Keratinocyte (primary cell): Measurements from ENCODE around the gene ZNF836. TPM values are rescaled to one million over a fixed set of nuclear protein-coding genes. Genes with fewer than 3 reads are reported as not detected.
"Not testable (repeated sequence)": the region's sequence is repeated elsewhere in the genome, so short reads cannot be mapped to it uniquely, and the experiment has no call there.

Source experiments
- DNase-seq: peaks from one replicate; pipeline ENCODE4 v3.0.0-alpha.2; 2011; ENCODE audit warnings: low read depth, missing footprints, low spot score
- FAIRE-seq: peaks from 2 replicates; lab custom pipeline; 2011; peaks lifted over from hg19 to GRCh38; lab: Jason Lieb, UNC
- H2AFZ ChIP-seq: 2 replicates; pipeline ENCODE4 v1.6.0; 2012; ENCODE audit warnings: low read length, control low read depth, inconsistent platforms; ENCODE audit not compliant: control insufficient read depth
- H3K27ac ChIP-seq: 2 replicates; pipeline ENCODE4 v1.5.1; 2011; ENCODE audit warnings: low read length; ENCODE audit not compliant: control insufficient read depth, insufficient read depth
- H3K27me3 ChIP-seq: 3 replicates; pipeline ENCODE4 v1.6.0; 2011; ENCODE audit warnings: low read length; ENCODE audit not compliant: control insufficient read depth, insufficient read depth; ENCODE audit errors: extremely low read depth
- H3K36me3 ChIP-seq, 2 experiments: 2 replicates in 1 of 2; 3 replicates in 1 of 2; pipeline ENCODE4 v1.5.1; 2011; ENCODE audit warnings: low read length in 2 of 2, mild to moderate bottlenecking in 1 of 2; ENCODE audit not compliant: control insufficient read depth in 2 of 2, insufficient read depth in 2 of 2; ENCODE audit errors: extremely low read depth in 1 of 2
- H3K4me1 ChIP-seq: 3 replicates; pipeline ENCODE4 v1.5.1; 2011; ENCODE audit warnings: low read length; ENCODE audit not compliant: control insufficient read depth, insufficient read depth; ENCODE audit errors: extremely low read depth
- H3K4me2 ChIP-seq: 3 replicates; pipeline ENCODE4 v1.6.0; 2011; ENCODE audit warnings: low read depth, low read length; ENCODE audit not compliant: control insufficient read depth, insufficient read depth; ENCODE audit errors: extremely low read depth
- H3K4me3 ChIP-seq, 3 experiments: fragments of 200-600 bp in 1 of 3; sonication (generic) in 1 of 3; 2 replicates in 2 of 3; 3 replicates in 1 of 3; pipeline ENCODE4 v1.5.1; 2011 to 2016; ENCODE audit warnings: low read length in 3 of 3, mild to moderate bottlenecking in 3 of 3, control low read depth in 2 of 3, inconsistent platforms in 1 of 3, low read depth in 1 of 3, mixed read lengths in 1 of 3, mixed run types in 1 of 3, moderate library complexity in 1 of 3; ENCODE audit not compliant: control insufficient read depth in 2 of 3, insufficient read depth in 2 of 3; ENCODE audit errors: extremely low read depth in 1 of 3
- H3K79me2 ChIP-seq: 2 replicates; pipeline ENCODE4 v1.6.0; 2012; ENCODE audit warnings: low read length; ENCODE audit not compliant: control insufficient read depth, insufficient read depth
- H3K9ac ChIP-seq: 3 replicates; pipeline ENCODE4 v1.6.0; 2011; ENCODE audit warnings: low read length; ENCODE audit not compliant: control insufficient read depth, insufficient read depth; ENCODE audit errors: extremely low read depth
- H3K9me1 ChIP-seq: 3 replicates; pipeline ENCODE4 v1.6.0; 2011; ENCODE audit warnings: low read length; ENCODE audit not compliant: control insufficient read depth, insufficient read depth; ENCODE audit errors: extremely low read depth
- H3K9me3 ChIP-seq: 2 replicates; pipeline ENCODE4 v1.5.1; 2012; ENCODE audit warnings: low read depth, low read length; ENCODE audit not compliant: control insufficient read depth
- H4K20me1 ChIP-seq: 3 replicates; pipeline ENCODE4 v1.6.0; 2011; ENCODE audit warnings: low read length; ENCODE audit not compliant: control insufficient read depth, insufficient read depth; ENCODE audit errors: extremely low read depth
- EZH2 ChIP-seq: IDR thresholded peaks from one replicate; pipeline ENCODE4 v1.6.1; 2012; ENCODE audit warnings: inconsistent platforms, mild to moderate bottlenecking, low read length, moderate library complexity
- dilution Hi-C: fragments of 300-500 bp; cut with MboI; formaldehyde crosslinking; loops from one replicate; pipeline ENCODE4 v1.7.0; 2020; ENCODE audit warnings: low sequenced_read_pairs; ENCODE audit not compliant: extremely low pct_ligation_motif_present
- polyA plus RNA-seq, 5 experiments: library from polyadenylated mRNA; depleted of rRNA in 3 of 5; stranded (reverse) in 3 of 5; stranded (forward) in 1 of 5; unstranded in 1 of 5; fragments of >200 nt; gene quantifications; 1 replicate in 1 of 5; 2 replicates in 3 of 5; 3 replicates in 1 of 5; pipeline versions ENCODE4 v1.2.1 to v1.2.3, GENCODE V29; 2011 to 2012; ENCODE audit warnings: missing spikeins in 2 of 5, low read depth in 1 of 5, low replicate concordance in 1 of 5
- TF ChIP-seq, protein P1 (sequence below), 3 experiments: IDR thresholded peaks in 1 of 3; conservative IDR thresholded peaks in 1 of 3; optimal IDR thresholded peaks in 1 of 3; 2 replicates in 2 of 3; 3 replicates in 1 of 3; pipeline versions ENCODE3 to v1.5.1; 2011; ENCODE audit warnings: low read length in 3 of 3, mild to moderate bottlenecking in 3 of 3, moderate library complexity in 2 of 3, control low read depth in 1 of 3, inconsistent platforms in 1 of 3; ENCODE audit not compliant: insufficient read depth in 2 of 3; ENCODE audit errors: extremely low read depth in 1 of 3

ZNF836 gene
- polyA plus RNA-seq, 1 donor (not counting 4 experiments of a cell fraction or from before 2014, with no cell fraction given): 5.0 TPM

DNA sequence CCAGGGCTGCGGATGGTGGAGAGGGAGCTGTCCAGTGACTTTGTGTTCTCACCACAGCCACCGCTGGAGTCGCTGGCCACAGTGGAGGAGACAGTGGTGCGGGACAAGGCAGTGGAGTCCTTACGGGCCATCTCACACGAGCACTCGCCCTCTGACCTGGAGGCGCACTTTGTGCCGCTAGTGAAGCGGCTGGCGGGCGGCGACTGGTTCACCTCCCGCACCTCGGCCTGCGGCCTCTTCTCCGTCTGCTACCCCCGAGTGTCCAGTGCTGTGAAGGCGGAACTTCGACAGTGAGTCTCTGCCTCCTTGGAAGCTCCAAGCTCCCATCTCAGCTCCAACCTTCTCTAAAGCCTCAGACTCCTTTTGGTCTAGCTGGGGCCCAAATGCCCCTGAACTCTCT, 39.8 kb upstream of the ZNF836 start:
- Histone ChIP-seq H3K36me3 (peaks cover 53 to 62% of the 10 kb centered on the region in 2 experiments), H3K9me1 (no peaks in the 10 kb centered on the region), H3K9me3 (no peaks in the 10 kb centered on the region), H3K27me3 (no peaks in the 10 kb centered on the region), H3K4me1 (no peaks in the 10 kb centered on the region), H3K79me2 (peaks cover 33% of the 10 kb centered on the region), H3K4me3 (no peak overlapping the region), H3K4me2 (no peak overlapping the region), H2AFZ (no peak overlapping the region), H3K9ac (no peak overlapping the region), H3K27ac (no peak overlapping the region), H4K20me1 (peaks cover 6% of the 10 kb centered on the region)
- TF ChIP-seq EZH2: no peak
- TF ChIP-seq, protein P1, sequence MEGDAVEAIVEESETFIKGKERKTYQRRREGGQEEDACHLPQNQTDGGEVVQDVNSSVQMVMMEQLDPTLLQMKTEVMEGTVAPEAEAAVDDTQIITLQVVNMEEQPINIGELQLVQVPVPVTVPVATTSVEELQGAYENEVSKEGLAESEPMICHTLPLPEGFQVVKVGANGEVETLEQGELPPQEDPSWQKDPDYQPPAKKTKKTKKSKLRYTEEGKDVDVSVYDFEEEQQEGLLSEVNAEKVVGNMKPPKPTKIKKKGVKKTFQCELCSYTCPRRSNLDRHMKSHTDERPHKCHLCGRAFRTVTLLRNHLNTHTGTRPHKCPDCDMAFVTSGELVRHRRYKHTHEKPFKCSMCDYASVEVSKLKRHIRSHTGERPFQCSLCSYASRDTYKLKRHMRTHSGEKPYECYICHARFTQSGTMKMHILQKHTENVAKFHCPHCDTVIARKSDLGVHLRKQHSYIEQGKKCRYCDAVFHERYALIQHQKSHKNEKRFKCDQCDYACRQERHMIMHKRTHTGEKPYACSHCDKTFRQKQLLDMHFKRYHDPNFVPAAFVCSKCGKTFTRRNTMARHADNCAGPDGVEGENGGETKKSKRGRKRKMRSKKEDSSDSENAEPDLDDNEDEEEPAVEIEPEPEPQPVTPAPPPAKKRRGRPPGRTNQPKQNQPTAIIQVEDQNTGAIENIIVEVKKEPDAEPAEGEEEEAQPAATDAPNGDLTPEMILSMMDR (optimal IDR thresholded peaks at IDR 0.05 in 1 of 3, IDR thresholded peaks at IDR 0.05 in 1 of 3, conservative IDR thresholded peaks at IDR 0.05 in 1 of 3; ENCODE audit: extremely low read depth in 1 of 3, insufficient read depth in 2 of 3, low read length in 3 of 3): no peak
- FAIRE-seq: no peak
- dilution Hi-C loops: no loop called here
- no peak for DNase-seq

DNA sequence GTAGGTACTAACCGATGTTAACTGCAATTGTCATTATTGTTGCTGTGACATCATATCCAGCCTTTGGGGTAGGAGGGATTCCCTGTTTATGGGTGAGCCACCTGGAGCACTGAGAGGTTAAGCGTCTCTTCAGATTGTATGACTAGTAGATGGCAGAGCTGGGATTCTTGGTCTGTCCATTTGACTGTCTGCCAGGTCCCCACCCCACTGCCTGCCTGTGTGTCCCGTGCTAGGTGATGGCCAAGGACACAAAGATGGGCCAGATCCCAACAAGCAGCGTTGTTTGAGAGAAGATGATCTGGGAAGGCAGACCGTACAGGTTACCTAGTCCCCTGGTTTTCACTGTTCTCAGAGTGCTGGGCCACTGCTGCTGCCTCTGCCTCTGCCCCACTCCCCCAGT, 35.1 kb upstream of the ZNF836 start:
- H3K9me3 ChIP-seq: no peaks in the 10 kb centered on the region
- no peaks in the 10 kb centered on the region for H3K27me3 ChIP-seq
- H3K4me1 ChIP-seq: no peaks in the 10 kb centered on the region
- no peak overlapping the region for H3K4me3 ChIP-seq
- H3K9ac ChIP-seq: no peak overlapping the region
- H3K9me1 ChIP-seq: no peaks in the 10 kb centered on the region
- no peak overlapping the region for H3K27ac ChIP-seq
- H2AFZ ChIP-seq: no peak overlapping the region
- H3K79me2 ChIP-seq: peaks cover 77% of the 10 kb centered on the region
- TF ChIP-seq, protein P1 (optimal IDR thresholded peaks at IDR 0.05 in 1 of 3, IDR thresholded peaks at IDR 0.05 in 1 of 3, conservative IDR thresholded peaks at IDR 0.05 in 1 of 3; ENCODE audit: extremely low read depth in 1 of 3, insufficient read depth in 2 of 3, low read length in 3 of 3): no peak
- TF ChIP-seq EZH2: no peak
- no peak for DNase-seq
- H4K20me1 ChIP-seq: peaks cover 6% of the 10 kb centered on the region
- H3K36me3 ChIP-seq: peaks cover 66 to 71% of the 10 kb centered on the region in 2 experiments
- dilution Hi-C loops: no loop called here
- FAIRE-seq: no peak
- H3K4me2 ChIP-seq: no peak overlapping the region

DNA sequence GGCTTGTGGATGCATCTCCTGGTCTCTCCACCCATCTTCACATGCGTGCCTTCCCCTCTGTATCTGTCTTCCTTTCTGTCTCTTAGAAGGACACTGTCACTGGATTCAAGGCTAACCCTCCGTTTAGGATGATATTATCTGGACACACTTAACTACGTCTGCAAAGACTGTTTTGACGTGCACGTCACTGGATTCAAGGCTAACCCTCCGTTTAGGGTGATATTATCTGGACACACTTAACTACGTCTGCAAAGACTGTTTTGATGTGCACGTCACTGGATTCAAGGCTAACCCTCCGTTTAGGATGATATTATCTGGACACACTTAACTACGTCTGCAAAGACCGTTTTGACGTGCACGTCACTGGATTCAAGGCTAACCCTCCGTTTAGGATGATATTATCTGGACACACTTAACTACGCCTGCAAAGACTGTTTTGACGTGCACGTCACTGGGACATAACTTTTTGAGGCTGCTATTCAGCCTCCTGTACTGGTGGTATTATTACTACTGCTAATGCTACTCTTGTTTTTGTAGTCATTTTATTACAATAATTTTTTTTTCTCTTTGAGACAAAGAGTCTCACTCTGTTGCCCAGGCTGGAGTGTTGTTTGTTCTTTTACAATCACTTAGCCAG, 29.5 kb upstream of the ZNF836 start:
- H3K4me2 ChIP-seq, H3K27me3 ChIP-seq, FAIRE-seq, H3K27ac ChIP-seq, H3K9ac ChIP-seq, H3K4me3 ChIP-seq, H3K9me3 ChIP-seq, H2AFZ ChIP-seq, dilution Hi-C loops, H3K9me1 ChIP-seq, DNase-seq: not testable (repeated sequence)
- Histone ChIP-seq H3K36me3 (peaks cover 46 to 55% of the 10 kb centered on the region in 2 experiments), H3K79me2 (peaks cover 94% of the 10 kb centered on the region), H4K20me1 (peaks cover 14% of the 10 kb centered on the region), H3K4me1 (peaks cover 16% of the 10 kb centered on the region)
